H1 (cell line): ENCODE measurements around the gene PRKCSH. TPM values are rescaled to one million over a fixed set of nuclear protein-coding genes. Genes with fewer than 3 reads are reported as not detected.

Experiments used
- CHD7 ChIP-seq: fragments of 300-600 bp; sonication (generic); IDR thresholded peaks from 2 replicates; pipeline ENCODE4 v1.7.1; 2012; ENCODE audit warnings: low read length, moderate library complexity, mild to moderate bottlenecking, inconsistent platforms; ENCODE audit not compliant: insufficient replicate concordance
- CREB1 ChIP-seq: IDR thresholded peaks from 2 replicates; pipeline ENCODE4 v1.6.1; 2012; ENCODE audit warnings: inconsistent platforms
- FOSL1 ChIP-seq: IDR thresholded peaks from 2 replicates; pipeline ENCODE4 v1.6.1; 2011; ENCODE audit warnings: mild to moderate bottlenecking, low read depth, low read length, moderate library complexity; ENCODE audit not compliant: insufficient read depth
- MAFK ChIP-seq: IDR thresholded peaks from 2 replicates; pipeline ENCODE4 v1.6.1; 2012; ENCODE audit warnings: low read depth, mild to moderate bottlenecking, improper control_type of control experiment, low read length
- PHF8 ChIP-seq: fragments of 200-600 bp; sonication (generic); conservative IDR thresholded peaks from 2 replicates; pipeline ENCODE4 v1.7.1; 2012; ENCODE audit warnings: low read depth, mild to moderate bottlenecking, inconsistent platforms, low read length, moderate library complexity
- POU5F1 ChIP-seq: IDR thresholded peaks from 2 replicates; pipeline ENCODE4 v1.6.1; 2011; ENCODE audit warnings: low read depth, mild to moderate bottlenecking, low read length, moderate library complexity
- SAP30 ChIP-seq: fragments of 300-600 bp; sonication (generic); IDR thresholded peaks from 2 replicates; pipeline ENCODE4 v1.7.1; 2012; ENCODE audit warnings: low read length, moderate library complexity, mild to moderate bottlenecking, inconsistent platforms; ENCODE audit not compliant: insufficient read depth, insufficient replicate concordance
- TAF1 ChIP-seq: IDR thresholded peaks from 2 replicates; pipeline ENCODE4 v1.6.1; 2011; ENCODE audit warnings: mild to moderate bottlenecking, low read depth, low read length
- TAF7 ChIP-seq: optimal IDR thresholded peaks from 2 replicates; pipeline ENCODE3; 2011; ENCODE audit warnings: low read depth, mild to moderate bottlenecking, inconsistent platforms, low read length, moderate library complexity, borderline replicate concordance
- TBP ChIP-seq: IDR thresholded peaks from 2 replicates; pipeline ENCODE4 v1.6.1; 2011; ENCODE audit warnings: low read depth, low read length, improper control_type of control experiment
- polyA plus RNA-seq, 7 experiments: library from polyadenylated mRNA; depleted of rRNA in 3 of 7; stranded (reverse) in 5 of 7; unstranded in 2 of 7; fragments of >200 nt in 5 of 7; fragments of 200-250 nt in 2 of 7; gene quantifications; 1 replicate in 5 of 7; 2 replicates in 1 of 7; 4 replicates in 1 of 7; pipeline versions ENCODE4 v1.2.1 to v1.2.3, GENCODE V29; 2011 to 2013; ENCODE audit warnings: missing spikeins in 2 of 7, mixed read lengths in 2 of 7
- total RNA-seq: library from RNA; stranded (reverse); fragmentation: NEBNext Ultra II Directional; extraction: Animal tissue kit (Norgen Biotek cat#: 25700); gene quantifications from 2 replicates; pipeline ENCODE4 v1.2.1, GENCODE V29; 2021

The PRKCSH gene
- total and polyA plus RNA-seq, 2 of the 8 experiments (the other 6 are each of a cell fraction or from before 2014, with no cell fraction given): 97.2 to 337 TPM

- TF ChIP-seq PHF8: no peak
- no peak for TF ChIP-seq TAF7
- TF ChIP-seq TBP: no peak
- no peak for TF ChIP-seq SAP30
- TF ChIP-seq POU5F1: no peak
- no peak for TF ChIP-seq FOSL1
- no peak for TF ChIP-seq MAFK
- no peak for TF ChIP-seq TAF1
- no peak for TF ChIP-seq CHD7
- TF ChIP-seq CREB1: no peak
Observed at GRCh38 chr19:11387162-11388034, 48.0 kb upstream of the PRKCSH start (continued).
